ENCODE measurements around the gene RNF212. TPM values are rescaled to one million over a fixed set of nuclear protein-coding genes. Genes with fewer than 3 reads are reported as not detected.
A peak's percentile ranks its signal among the peaks of the same experiment; 100 is the strongest.

RNF212 gene
- total RNA-seq, 2 donors from 2014 or later = 2.1 to 2.6 TPM

- Mint-ChIP-seq H3K27ac (no peak overlapping the region), H3K27me3 (no peaks in the 10 kb centered on the region), H3K36me3 (ENCODE audit: low read depth) (no peaks in the 10 kb centered on the region), H3K4me1 (no peaks in the 10 kb centered on the region), H3K4me3 (no peak overlapping the region)
- no peaks in the 10 kb centered on the region for H3K9me3 ChIP-seq (ENCODE audit: control insufficient read depth, low read length, poor library complexity, severe bottlenecking)
- ATAC-seq (no peak), DNase-seq (no peak)
Observed at GRCh38 chr4:1032861-1033260, 80.5 kb downstream of the RNF212 start.

GRCh38 chr4:1031956-1032795 lies 81.2 kb downstream of the RNF212 start:
- Mint-ChIP-seq H3K4me3 (no peak overlapping the region), H3K4me1 (no peaks in the 10 kb centered on the region), H3K36me3 (ENCODE audit: low read depth) (no peaks in the 10 kb centered on the region), H3K27ac (no peak overlapping the region), H3K27me3 (no peaks in the 10 kb centered on the region)
- ATAC-seq = no peak
- no peaks in the 10 kb centered on the region for H3K9me3 ChIP-seq (ENCODE audit: control insufficient read depth, low read length, poor library complexity, severe bottlenecking)
- no peak for DNase-seq

DNA sequence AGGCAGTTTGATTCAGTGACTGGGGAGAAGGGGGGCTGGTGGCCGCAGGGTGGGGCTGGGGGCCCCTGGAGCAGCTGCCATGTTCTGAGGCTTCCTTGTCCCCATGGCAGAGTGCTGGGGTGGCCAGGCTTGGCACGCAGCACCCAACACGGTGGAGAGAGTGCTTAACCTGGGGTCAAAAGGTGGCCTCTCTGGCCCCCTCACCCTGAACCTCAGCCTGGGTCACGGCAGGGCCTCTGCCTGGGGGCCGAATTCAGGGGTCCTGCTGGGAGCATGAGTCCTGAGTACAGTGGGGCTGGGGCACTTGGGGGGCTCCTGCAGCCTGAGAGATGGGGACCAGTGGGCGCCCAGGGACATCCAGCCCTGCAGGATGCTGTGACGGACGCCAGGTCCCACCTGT lies 82.0 kb downstream of the RNF212 start:
- no peak for ATAC-seq
- Mint-ChIP-seq H3K4me3 (no peak overlapping the region), H3K27me3 (no peaks in the 10 kb centered on the region), H3K27ac (no peak overlapping the region), H3K4me1 (no peaks in the 10 kb centered on the region), H3K36me3 (ENCODE audit: low read depth) (no peaks in the 10 kb centered on the region)
- no peak for DNase-seq
- no peaks in the 10 kb centered on the region for H3K9me3 ChIP-seq (ENCODE audit: control insufficient read depth, low read length, poor library complexity, severe bottlenecking)

GRCh38 chr4:1030559-1030958 lies 82.8 kb downstream of the RNF212 start:
- DNase-seq (no peak), ATAC-seq (no peak)
- Mint-ChIP-seq H3K36me3 (ENCODE audit: low read depth) (no peaks in the 10 kb centered on the region), H3K4me3 (no peak overlapping the region), H3K27me3 (no peaks in the 10 kb centered on the region), H3K27ac (no peak overlapping the region), H3K4me1 (peaks cover 4% of the 10 kb centered on the region)
- no peaks in the 10 kb centered on the region for H3K9me3 ChIP-seq (ENCODE audit: control insufficient read depth, low read length, poor library complexity, severe bottlenecking)

GRCh38 chr4:1030031-1030430 lies 83.3 kb downstream of the RNF212 start:
- no peak overlapping the region for H3K4me3 Mint-ChIP-seq
- no peak overlapping the region for H3K27ac Mint-ChIP-seq
- no peaks in the 10 kb centered on the region for H3K9me3 ChIP-seq (ENCODE audit: control insufficient read depth, low read length, poor library complexity, severe bottlenecking)
- DNase-seq = no peak
- peaks cover 3% of the 10 kb centered on the region for H3K36me3 Mint-ChIP-seq (ENCODE audit: low read depth)
- peaks cover 4% of the 10 kb centered on the region for H3K4me1 Mint-ChIP-seq
- ATAC-seq = no peak
- no peaks in the 10 kb centered on the region for H3K27me3 Mint-ChIP-seq

- H3K27ac Mint-ChIP-seq = no peak overlapping the region
- H3K36me3 Mint-ChIP-seq (ENCODE audit: low read depth) = peaks cover 3% of the 10 kb centered on the region
- H3K9me3 ChIP-seq (ENCODE audit: control insufficient read depth, low read length, poor library complexity, severe bottlenecking) = no peaks in the 10 kb centered on the region
- ATAC-seq (no peak), DNase-seq (no peak)
- no peak overlapping the region for H3K4me3 Mint-ChIP-seq
- H3K27me3 Mint-ChIP-seq = no peaks in the 10 kb centered on the region
- H3K4me1 Mint-ChIP-seq = peaks cover 4% of the 10 kb centered on the region
Observed at GRCh38 chr4:1029529-1029928, 83.8 kb downstream of the RNF212 start.

- Mint-ChIP-seq H3K4me1 (peaks cover 4% of the 10 kb centered on the region), H3K36me3 (ENCODE audit: low read depth) (peaks cover 3% of the 10 kb centered on the region), H3K4me3 (no peak overlapping the region), H3K27ac (no peak overlapping the region), H3K27me3 (no peaks in the 10 kb centered on the region)
- DNase-seq (no peak), ATAC-seq (no peak)
- H3K9me3 ChIP-seq (ENCODE audit: control insufficient read depth, low read length, poor library complexity, severe bottlenecking) = no peaks in the 10 kb centered on the region
Observed at GRCh38 chr4:1028574-1029220, 84.7 kb downstream of the RNF212 start.

DNA sequence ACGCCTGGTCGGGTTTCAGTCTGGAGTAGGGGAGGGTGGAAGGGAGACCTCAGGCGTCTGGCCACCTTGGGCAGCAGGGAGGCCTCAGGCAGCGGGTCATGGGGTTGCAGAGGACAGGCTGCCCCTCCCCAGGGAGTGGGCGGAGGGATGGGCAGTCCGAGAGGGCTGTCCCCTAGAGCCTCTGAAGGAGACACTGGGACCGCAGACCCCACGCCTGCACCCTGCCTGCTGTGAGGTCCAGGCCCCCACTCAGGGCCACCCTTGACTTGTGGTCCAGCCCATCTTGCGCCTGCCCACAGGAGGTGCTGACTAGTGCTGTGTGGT lies 85.5 kb downstream of the RNF212 start:
- H3K27me3 Mint-ChIP-seq = no peaks in the 10 kb centered on the region

DNA sequence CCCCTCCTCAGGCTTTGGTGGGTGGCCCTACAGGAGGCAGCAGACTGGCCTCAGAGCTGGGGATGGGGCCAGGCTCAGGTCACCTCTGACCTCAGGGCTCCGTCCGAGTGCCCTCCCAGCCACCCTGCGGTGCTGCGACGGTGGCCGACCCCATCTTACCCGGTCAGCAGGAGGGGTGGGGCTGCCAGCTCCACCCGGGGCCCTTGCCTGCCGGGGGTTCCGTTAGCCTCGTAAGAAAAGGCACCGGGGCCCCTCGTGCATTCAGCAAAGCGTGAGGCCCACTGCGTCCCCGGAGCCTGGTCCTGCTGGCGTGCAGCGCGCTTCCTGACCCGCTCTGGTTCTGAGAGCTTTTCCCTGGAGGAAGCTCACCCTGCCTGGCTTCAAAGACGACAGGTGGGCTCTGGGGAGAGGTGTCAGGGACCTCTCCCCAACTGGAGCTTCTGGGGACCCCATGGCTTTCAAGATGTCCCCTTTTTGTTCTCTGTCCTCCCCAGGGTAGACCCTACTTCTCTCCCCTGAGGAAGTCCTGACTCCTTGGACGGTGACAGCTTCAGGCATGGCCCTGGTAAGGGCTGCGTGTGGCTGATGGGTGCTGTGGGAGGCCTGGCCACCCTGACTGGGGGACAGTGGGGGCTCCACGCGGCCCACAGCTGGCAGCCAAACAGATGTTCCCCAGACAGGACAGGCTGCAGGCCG lies 86.0 kb downstream of the RNF212 start:
- no peak overlapping the region for H3K27ac Mint-ChIP-seq
- no peak overlapping the region for H3K4me3 Mint-ChIP-seq
- peaks cover 3% of the 10 kb centered on the region for H3K36me3 Mint-ChIP-seq (ENCODE audit: low read depth)
- H3K27me3 Mint-ChIP-seq = no peaks in the 10 kb centered on the region
- ATAC-seq = no peak
- no peak for DNase-seq
- H3K9me3 ChIP-seq (ENCODE audit: control insufficient read depth, low read length, poor library complexity, severe bottlenecking) = no peaks in the 10 kb centered on the region
- peaks cover 4% of the 10 kb centered on the region for H3K4me1 Mint-ChIP-seq

More for the DNA sequence above, 85.5 kb downstream of the RNF212 start:
- Mint-ChIP-seq H3K36me3 (ENCODE audit: low read depth) (peaks cover 3% of the 10 kb centered on the region), H3K27ac (no peak overlapping the region), H3K4me1 (peaks cover 4% of the 10 kb centered on the region), H3K4me3 (no peak overlapping the region)
- ATAC-seq (no peak), DNase-seq (no peak)
- no peaks in the 10 kb centered on the region for H3K9me3 ChIP-seq (ENCODE audit: control insufficient read depth, low read length, poor library complexity, severe bottlenecking)

- Mint-ChIP-seq H3K4me3 (no peak overlapping the region), H3K4me1 (peaks cover 4% of the 10 kb centered on the region), H3K27ac (peak overlapping the region; percentile 11), H3K27me3 (no peaks in the 10 kb centered on the region), H3K36me3 (ENCODE audit: low read depth) (peaks cover 3% of the 10 kb centered on the region)
- peak; percentile 90 for ATAC-seq
- H3K9me3 ChIP-seq (ENCODE audit: control insufficient read depth, low read length, poor library complexity, severe bottlenecking) = no peaks in the 10 kb centered on the region
- peak in 2 of 3 donors; percentile 27 to 45 for DNase-seq
Observed at GRCh38 chr4:1026115-1026514, 87.2 kb downstream of the RNF212 start.

DNA sequence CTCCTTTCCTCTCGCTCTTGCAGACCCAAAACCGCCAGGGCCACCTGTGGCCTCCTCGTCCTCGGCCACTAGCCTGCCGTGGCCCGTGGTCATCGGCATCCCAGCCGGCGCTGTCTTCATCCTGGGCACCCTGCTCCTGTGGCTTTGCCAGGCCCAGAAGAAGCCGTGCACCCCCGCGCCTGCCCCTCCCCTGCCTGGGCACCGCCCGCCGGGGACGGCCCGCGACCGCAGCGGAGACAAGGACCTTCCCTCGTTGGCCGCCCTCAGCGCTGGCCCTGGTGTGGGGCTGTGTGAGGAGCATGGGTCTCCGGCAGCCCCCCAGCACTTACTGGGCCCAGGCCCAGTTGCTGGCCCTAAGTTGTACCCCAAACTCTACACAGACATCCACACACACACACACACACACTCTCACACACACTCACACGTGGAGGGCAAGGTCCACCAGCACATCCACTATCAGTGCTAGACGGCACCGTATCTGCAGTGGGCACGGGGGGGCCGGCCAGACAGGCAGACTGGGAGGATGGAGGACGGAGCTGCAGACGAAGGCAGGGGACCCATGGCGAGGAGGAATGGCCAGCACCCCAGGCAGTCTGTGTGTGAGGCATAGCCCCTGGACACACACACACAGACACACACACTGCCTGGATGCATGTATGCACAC lies 88.3 kb downstream of the RNF212 start:
- H3K4me1 Mint-ChIP-seq = peaks cover 4% of the 10 kb centered on the region
- no peak overlapping the region for H3K27ac Mint-ChIP-seq
- H3K36me3 Mint-ChIP-seq (ENCODE audit: low read depth) = peaks cover 3% of the 10 kb centered on the region
- ATAC-seq (no peak), DNase-seq (no peak)
- H3K4me3 Mint-ChIP-seq = no peak overlapping the region
- no peaks in the 10 kb centered on the region for H3K27me3 Mint-ChIP-seq
- no peaks in the 10 kb centered on the region for H3K9me3 ChIP-seq (ENCODE audit: control insufficient read depth, low read length, poor library complexity, severe bottlenecking)

- Mint-ChIP-seq H3K27me3 (no peaks in the 10 kb centered on the region), H3K27ac (no peak overlapping the region), H3K4me1 (peaks cover 5% of the 10 kb centered on the region), H3K36me3 (ENCODE audit: low read depth) (peaks cover 3% of the 10 kb centered on the region), H3K4me3 (no peak overlapping the region)
- no peaks in the 10 kb centered on the region for H3K9me3 ChIP-seq (ENCODE audit: control insufficient read depth, low read length, poor library complexity, severe bottlenecking)
- no peak for DNase-seq
- no peak for ATAC-seq
Observed at GRCh38 chr4:1023895-1024740, 89.2 kb downstream of the RNF212 start.
